ENCODE measurements around the gene BLID.

The BLID gene

GRCh38 chr11:122075016-122075415 is 41.0 kb downstream of the BLID start:
- DNase-seq: no peak

GRCh38 chr11:122074022-122074421 is 42.0 kb downstream of the BLID start:
- DNase-seq: no peak

- DNase-seq: no peak
Observed at GRCh38 chr11:122071709-122072202, 44.3 kb downstream of the BLID start.

- no peak for DNase-seq
Observed at GRCh38 chr11:122069707-122070360, 46.2 kb downstream of the BLID start.

- no peak for DNase-seq
Observed at GRCh38 chr11:122068837-122069236, 47.2 kb downstream of the BLID start.

- DNase-seq: no peak
Observed at GRCh38 chr11:122068141-122068540, 47.9 kb downstream of the BLID start.

Data from activated CD4-positive, alpha-beta T cell treated with anti-CD3 and anti-CD28 coated beads, Interleukin-10, Interleukin-2, amounts not matched to agents 100 ng/mL and 50 ng/mL, durations not matched to agents 16 hours and 8 hours (primary cell).